GM18873 (cell line): ENCODE measurements around the gene UBE2M.

Source experiments
- ATAC-seq: cut with Tn5 transposase; IDR thresholded peaks from one replicate; pipeline ENCODE4 v1.9.1; 2021; ENCODE audit warnings: mild to moderate bottlenecking, moderate library complexity, moderate number of reproducible peaks; ENCODE audit not compliant: unreplicated experiment, low FRiP score

UBE2M gene

DNA sequence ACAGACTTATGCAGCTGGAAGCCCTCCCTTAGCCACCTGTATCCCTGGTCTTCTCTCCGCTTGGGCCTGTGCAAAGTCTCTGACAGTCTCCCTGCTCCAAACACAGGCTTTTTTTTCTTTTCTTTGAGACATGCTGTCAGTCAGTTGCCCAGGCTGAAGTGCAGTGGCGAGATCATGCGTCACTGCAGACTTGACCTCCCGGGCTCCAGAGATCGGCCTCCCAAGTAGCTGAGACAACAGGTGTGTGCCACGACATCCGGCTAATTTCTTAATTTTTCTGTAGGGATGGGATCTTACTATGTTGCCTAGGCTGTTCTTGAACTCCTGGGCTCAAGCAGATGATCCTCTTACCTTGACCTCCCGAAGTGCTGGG is 13.2 kb upstream of the UBE2M start:
- ATAC-seq = no peak

GRCh38 chr19:58570770-58571574 is 12.6 kb upstream of the UBE2M start:
- no peak for ATAC-seq

DNA sequence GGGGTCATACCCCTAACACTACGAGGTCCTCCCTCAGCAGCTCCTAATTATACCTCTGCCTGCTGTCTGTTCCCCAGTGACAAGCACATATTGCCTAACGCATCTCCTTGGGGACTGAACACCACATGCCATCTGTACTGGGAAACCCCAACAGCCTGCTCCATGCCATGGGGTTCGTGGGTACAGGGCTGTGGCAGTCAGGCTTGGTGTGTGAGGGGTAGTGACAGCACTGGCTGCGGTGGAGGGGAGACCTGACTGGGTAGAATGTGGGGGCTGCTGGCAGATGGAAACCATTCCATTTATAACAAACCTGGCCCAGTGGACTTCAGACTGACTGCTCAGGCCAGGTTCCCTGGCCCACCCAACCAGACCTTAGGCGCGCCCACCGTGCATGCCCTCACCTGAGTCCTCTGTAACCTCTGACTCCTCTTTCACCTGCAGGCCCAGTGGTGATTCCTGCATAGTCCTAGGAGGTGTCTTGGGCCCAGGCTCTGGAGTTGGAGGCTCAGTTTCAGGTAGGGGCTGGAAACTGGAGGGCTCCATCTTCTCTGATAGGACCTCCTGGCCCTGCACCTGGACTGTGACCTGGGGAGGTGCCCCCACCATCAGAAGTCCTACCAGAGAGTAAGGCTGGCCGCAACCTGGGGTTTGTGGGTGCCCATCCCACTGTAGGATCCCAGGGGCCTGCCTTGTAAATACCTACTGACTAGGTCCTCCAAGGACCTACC is 11.7 kb upstream of the UBE2M start:
- no peak for ATAC-seq

DNA sequence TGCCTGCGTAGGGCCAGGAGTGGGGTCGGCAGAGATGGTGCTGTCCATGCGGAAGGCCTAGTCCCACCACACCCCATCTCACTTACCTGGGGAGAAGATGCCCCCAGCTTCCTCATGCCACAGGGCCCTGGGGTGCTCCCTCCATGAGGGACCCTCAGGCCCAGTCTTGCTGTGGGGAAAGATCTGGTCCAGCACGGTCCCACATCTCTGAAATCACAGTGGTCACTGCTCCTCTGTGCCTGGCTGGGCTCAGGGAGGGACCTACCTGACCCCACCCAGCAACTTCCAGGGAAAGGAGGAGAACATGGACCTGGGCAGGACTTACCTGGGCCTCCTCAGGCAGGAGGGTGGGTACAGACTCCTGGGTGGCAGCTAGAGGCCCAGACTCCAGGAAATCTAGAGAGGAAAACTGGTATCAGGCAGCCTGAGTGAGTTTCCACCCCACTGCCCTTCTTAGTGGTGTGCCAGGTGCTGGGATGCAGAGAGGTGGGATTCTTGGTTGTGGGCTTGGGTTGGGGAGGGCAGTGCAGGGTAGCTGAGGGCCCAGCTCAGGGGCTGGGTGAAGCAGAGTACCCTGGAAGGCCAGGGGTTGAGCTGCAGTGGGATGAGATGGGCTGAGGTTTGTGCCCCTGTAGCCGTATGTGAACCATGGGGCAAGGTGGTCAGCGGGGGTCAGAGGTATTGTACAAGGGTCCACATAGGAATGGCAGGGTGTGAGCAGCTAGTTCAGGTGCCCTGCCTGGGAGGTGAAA is 11.0 kb upstream of the UBE2M start:
- no peak for ATAC-seq

DNA sequence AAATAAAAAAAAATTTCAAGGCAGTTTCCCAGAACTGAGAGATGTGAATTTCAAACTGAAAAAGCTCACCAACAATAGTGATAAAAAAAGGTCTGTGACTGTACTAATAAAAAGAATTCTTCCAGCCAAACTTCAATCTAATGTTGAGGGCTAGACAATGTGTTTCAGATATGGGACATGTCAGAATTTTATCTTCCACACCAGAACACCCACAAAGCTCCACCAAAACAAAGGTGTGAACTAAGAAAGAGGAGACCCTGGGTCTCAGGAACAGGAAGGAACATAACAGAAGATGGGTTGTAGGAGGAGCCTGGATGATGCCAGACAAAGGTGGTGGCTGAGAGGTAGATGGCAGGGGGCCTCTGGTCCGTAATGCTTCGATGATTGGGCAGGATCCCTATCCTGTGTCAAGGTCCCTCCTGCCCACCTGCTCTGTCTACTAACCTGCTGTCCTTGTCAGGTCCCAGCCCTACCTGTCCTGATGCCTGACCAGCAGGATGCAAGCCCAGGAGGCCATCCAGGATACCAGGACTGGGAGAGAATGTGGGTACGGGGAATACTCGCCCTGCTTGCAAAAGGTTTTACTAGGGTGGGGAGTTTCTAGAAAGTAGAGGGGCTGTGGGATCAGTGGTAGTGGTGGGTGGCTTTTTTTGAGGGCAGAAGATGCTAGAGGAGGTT is 10.2 kb upstream of the UBE2M start:
- ATAC-seq = no peak

DNA sequence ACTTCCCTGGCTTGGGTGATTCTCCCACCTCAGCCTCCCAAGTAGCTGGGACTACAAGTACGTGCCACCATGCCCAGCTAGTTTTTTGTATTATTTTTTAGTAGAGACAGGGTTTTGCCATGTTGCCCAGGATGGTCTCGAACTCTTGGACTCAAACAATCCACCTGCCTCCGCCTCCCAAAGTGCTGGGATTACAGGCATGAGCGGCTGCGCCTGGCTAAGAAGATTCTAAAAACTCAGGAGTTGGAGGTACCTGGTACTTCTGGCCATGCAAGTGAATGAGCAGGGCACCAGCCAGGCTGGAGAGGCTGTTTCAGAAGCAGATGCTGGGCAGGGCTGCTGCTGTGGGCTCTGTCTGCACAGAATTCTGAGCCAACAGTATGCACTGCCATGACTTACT is 8.6 kb upstream of the UBE2M start:
- no peak for ATAC-seq

GRCh38 chr19:58563823-58564222 is 5.4 kb upstream of the UBE2M start:
- ATAC-seq = no peak

DNA sequence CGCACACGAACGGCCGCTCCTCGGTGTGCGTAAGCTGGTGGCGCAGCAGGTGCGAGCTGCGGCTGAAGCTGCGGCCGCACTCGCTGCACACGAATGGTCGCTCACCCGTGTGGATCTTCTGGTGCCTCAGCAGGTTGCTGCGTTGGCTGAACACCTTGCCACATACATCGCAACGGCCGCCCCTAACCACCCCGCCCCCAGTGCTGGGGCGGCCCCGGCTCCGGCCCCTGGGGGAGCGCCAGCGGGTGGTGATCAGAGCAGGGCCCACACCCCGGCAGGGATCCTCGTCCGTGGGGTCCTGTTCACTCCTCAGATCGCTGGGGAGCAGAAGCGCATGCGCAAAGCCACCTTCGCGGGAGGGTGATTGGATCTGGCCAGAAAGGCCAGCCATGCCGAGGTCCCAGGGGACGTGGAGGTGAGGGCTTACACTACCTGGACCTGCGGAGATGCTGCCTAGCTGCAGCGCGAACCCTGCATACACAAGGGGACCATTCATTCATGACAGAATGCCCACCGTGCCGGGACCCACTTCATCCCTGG is 4.7 kb upstream of the UBE2M start:
- ATAC-seq = no peak

GRCh38 chr19:58562122-58563033 is 4.0 kb upstream of the UBE2M start:
- ATAC-seq = no peak

- no peak for ATAC-seq
Observed at GRCh38 chr19:58561373-58562121, 3.1 kb upstream of the UBE2M start.

DNA sequence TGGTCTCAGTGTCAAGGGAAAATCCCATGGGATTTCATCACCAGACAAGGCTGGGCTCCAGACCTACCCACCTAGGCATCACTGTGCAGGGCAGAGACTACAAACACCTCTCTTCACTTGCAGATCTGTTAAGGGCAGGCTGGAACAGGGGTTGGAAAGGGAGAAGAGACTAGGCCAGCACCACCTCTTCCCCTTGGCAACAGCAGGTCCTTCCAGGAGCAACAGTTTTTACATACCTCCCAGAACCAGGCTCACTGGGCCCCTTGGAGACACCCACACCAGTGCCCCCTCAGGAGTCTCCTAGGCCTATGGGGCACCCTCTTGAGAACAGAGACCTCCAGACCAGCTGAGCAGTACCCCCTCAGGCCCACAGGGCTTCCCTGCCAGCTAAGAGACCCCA is 2.5 kb upstream of the UBE2M start:
- no peak for ATAC-seq

DNA sequence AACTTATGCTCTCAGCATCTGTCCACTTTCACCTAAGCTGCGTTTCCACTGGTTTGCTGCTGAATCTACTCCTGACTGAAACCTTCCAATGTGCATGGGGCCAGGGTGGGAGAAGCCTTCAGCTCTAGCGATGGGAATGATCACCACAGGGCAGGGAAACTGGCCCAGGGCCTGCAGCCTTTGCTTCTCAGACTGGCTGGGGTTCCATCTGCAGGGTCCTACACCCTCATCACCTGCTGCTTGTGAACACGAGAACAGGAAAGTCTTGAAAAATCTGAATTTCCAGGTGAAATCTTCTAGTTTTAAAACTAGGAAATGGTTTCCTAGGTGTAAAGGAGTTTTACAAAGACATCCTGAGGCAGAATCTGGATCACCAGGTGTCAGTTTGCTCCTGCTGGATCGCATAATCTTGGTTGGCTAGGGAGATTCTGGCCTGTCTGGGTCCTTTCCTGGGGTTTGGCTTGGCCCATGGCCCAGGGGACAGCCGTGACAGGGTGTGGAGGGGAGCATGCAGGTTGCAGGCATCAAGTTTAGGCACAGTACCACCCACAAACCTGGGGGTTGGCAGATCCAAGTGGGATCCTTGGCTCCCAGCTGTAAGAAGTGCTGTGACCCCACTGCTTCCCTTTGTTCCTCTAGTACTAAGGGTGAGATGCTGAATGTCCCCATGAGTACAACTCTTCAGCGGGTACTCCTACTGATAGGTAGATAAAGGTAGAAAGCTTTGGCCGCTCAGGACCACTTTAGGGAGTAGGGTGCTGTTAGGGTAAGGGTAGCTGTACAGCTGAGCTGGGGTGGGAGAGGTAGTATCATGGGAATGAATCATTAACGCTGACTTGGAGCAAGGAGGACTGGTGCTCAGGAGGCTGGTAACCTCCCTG is 1.8 kb upstream of the UBE2M start:
- ATAC-seq = no peak

DNA sequence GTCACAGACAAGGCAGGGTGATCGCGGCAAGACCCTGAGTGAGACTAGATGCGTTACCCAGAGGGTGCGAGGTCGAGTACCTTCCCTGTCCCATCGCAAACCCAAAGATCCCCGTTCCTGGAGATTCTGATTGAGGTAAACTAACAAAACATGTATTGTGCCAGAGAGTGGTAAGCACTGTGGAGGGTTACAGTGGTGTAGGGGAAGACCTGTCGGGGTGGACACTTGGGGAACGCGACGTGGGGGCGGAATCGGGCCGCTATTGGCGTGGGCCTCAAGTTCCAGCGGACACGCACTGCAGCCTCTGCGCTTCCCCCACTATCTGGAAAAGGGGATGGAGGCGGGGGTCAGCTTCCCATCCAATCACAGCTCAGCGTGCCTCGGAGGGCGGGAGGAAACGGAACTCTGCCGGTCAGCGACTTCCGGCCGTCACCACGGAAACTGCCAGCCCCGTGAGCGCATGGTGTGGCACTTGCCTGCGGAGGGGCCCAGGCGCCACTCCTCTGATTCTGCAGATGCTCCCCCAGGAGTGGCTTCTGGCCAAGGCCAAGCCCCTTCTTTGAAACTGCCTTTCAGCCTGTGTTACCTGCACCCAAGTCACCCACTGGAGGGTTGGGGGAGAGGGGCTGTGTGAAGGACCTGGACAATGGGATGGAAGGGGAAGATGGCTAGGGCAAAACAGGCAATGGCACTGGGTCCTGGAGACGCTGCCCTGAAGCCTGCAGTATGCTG is 1.0 kb upstream of the UBE2M start:
- ATAC-seq = no peak

DNA sequence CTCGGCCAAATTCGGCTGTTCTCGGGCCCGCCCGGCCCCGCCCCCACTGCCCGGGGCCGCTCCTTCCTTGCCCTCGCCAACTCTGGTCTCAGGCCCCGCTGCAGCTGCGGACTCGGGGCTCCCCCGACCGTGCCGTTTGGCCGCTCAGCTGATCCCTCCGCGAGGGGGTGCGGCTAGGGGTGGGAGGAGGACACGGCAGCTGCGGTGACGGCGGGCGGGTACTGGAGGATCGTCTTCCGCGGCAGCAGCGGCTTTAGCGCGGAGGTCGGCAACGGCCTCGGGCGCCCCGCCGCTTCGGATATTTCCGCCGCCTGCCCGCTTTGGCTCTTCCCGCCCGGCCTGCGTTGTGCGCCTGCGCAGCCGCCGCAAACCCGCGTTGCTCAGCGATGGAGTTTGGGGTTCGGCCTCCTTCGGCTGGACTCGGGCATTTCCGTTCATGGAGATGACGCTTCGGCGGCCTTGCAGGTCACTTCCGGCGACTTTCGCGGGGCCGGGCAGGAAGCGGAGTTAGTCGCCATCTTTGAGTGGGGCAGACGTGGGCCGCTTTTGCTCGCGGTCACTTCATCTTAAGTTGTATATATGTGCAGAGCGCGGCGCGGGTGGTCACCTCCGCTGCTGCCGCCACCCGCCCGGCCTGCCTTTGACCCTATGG is 338 bp upstream of the UBE2M start:
- peak; percentile 50 for ATAC-seq

DNA sequence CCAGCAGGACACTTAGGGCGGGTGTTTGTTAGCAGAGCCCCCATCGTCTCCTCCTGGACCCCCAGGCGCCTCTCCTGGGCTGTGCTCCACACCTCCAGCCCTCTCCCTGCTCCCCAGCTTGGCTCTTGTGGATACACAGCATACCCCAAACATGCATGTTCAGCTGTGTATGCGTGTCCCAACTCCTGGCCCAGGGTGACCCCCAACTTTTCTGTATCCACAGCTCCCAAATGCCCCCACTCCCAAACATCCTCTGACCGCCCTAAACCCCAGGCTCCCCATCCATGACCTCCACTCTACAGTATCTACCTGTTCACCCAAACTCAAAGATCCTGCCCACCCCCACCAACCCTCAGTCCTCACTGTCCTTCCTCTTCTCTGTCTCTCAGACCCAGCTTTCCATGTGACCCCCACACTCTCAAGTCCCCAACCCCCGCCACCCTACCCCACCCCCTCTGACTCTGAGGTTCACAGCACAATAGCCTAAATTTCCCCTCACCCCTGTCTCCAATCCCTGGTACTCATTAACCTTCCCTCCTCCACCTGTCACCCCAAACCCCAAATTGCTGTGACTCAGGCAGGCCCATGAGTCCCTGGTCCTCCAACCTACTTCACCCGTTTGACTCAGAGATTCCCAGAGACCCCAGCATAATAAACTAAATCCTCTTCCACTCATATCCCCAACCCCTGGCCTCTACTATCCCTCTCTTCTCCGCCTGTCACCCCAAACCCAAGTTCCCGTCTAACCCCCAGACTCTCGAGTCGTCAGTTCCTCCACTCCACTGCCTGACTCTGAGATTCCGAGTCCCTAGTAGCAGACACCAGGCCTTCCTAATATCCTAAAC is 968 bp downstream of the UBE2M start:
- ATAC-seq = no peak
